Ishikawa (cell line): ENCODE measurements around the gene PCNT.

Experiments
- CEBPB ChIP-seq: IDR thresholded peaks from 2 replicates; pipeline ENCODE4 v1.6.1; 2012
- CREB1 ChIP-seq: IDR thresholded peaks from 2 replicates; pipeline ENCODE4 v1.6.1; 2012; ENCODE audit warnings: low read depth
- EGR1 ChIP-seq: IDR thresholded peaks from 2 replicates; pipeline ENCODE4 v1.6.1; 2012
- EP300 ChIP-seq: IDR thresholded peaks from 2 replicates; pipeline ENCODE4 v1.6.1; 2012; ENCODE audit warnings: borderline replicate concordance
- FOXM1 ChIP-seq: IDR thresholded peaks from 2 replicates; pipeline ENCODE4 v1.6.1; 2012; ENCODE audit warnings: low read depth, borderline replicate concordance
- MAX ChIP-seq: IDR thresholded peaks from 2 replicates; pipeline ENCODE4 v1.6.1; 2012
- NFIC ChIP-seq: IDR thresholded peaks from 2 replicates; pipeline ENCODE4 v1.6.1; 2012
- RAD21 ChIP-seq: IDR thresholded peaks from 2 replicates; pipeline ENCODE4 v1.6.1; 2012; ENCODE audit warnings: low read depth
- REST ChIP-seq: IDR thresholded peaks from 2 replicates; pipeline ENCODE4 v1.6.1; 2012; ENCODE audit warnings: low read depth, mild to moderate bottlenecking
- TAF1 ChIP-seq: IDR thresholded peaks from 2 replicates; pipeline ENCODE4 v1.6.1; 2012; ENCODE audit warnings: low read depth, mild to moderate bottlenecking
- TCF12 ChIP-seq: IDR thresholded peaks from 2 replicates; pipeline ENCODE4 v1.6.1; 2012; ENCODE audit warnings: low read depth
- TEAD4 ChIP-seq: IDR thresholded peaks from 2 replicates; pipeline ENCODE4 v1.6.1; 2012
- USF1 ChIP-seq: IDR thresholded peaks from 2 replicates; pipeline ENCODE4 v1.6.1; 2012
- YY1 ChIP-seq: IDR thresholded peaks from 2 replicates; pipeline ENCODE4 v1.6.1; 2012; ENCODE audit warnings: low read depth
- ZBTB7A ChIP-seq: IDR thresholded peaks from 2 replicates; pipeline ENCODE4 v1.6.1; 2012; ENCODE audit warnings: low read depth

Gene PCNT

GRCh38 chr21:46285206-46285661, 38.7 kb upstream of the PCNT start, which contains the start of gene MCM3AP:
Gene MCM3AP, minus strand, starts transcription at chr21:46285611. Its CDS starts 325 bp downstream, at chr21:46285286.
- TF ChIP-seq NFIC (no peak), FOXM1 (no peak), RAD21 (no peak), MAX (no peak), TEAD4 (no peak), CEBPB (no peak), TCF12 (no peak), CREB1 (no peak), ZBTB7A (no peak)

GRCh38 chr21:46285761-46286647, 38.0 kb upstream of the PCNT start, which contains the start of gene YBEY:
Gene YBEY, plus strand, starts transcription at chr21:46286342. Its CDS starts 572 bp downstream, at chr21:46286914.
- TF ChIP-seq EGR1, result 0 out of 2 replicates have a peak, but pooled peaks have one; percentile 3
- peak; percentile 12; the same call in 1 of the 2 replicates for TF ChIP-seq NFIC
- peak; percentile 21; the same call in 1 of the 2 replicates for TF ChIP-seq USF1
- TF ChIP-seq MAX, result peak; percentile 67
- peak; percentile 92 for TF ChIP-seq TAF1
- no peak; the same call in 1 of the 2 replicates for TF ChIP-seq EP300
- TF ChIP-seq YY1, result peak; percentile 42; the same call in 1 of the 2 replicates
- peak; percentile 72 for TF ChIP-seq TCF12
- TF ChIP-seq RAD21, result peak; percentile 15; the same call in 1 of the 2 replicates
- no peak for TF ChIP-seq CREB1
- no peak for TF ChIP-seq REST
- peak; percentile 50 for TF ChIP-seq ZBTB7A
- peak; percentile 73 for TF ChIP-seq TEAD4

GRCh38 chr21:46286648-46287002, 37.3 kb upstream of the PCNT start:
- TF ChIP-seq CEBPB (no peak), NFIC (no peak), REST (no peak), MAX (no peak), FOXM1 (no peak)

- TF ChIP-seq EGR1 (no peak), RAD21 (no peak), MAX (no peak), TEAD4 (no peak), EP300 (no peak), USF1 (no peak), CREB1 (no peak), CEBPB (no peak), REST (no peak), TCF12 (no peak), TAF1 (no peak), FOXM1 (no peak)
Measured at GRCh38 chr21:46287541-46287940, 36.4 kb upstream of the PCNT start.
